Measurements from ENCODE around the gene IGBP1. TPM values are rescaled to one million over a fixed set of nuclear protein-coding genes. Genes with fewer than 3 reads are reported as not detected.

IGBP1 gene
- total and polyA plus RNA-seq, 12 donors, result 28.1 to 82.3 (median 62.1) TPM

GRCh38 chrX:70088751-70089150 is 44.5 kb upstream of the IGBP1 start:
- intact Hi-C loops (cut with DNase I), result no loop called here
- Histone ChIP-seq H3K27ac (no peak overlapping the region), H3K4me1 (replicated peaks in 1 of 2) (no peaks in the 10 kb centered on the region), H3K9me3 (replicated peaks in 1 of 3) (no peaks in the 10 kb centered on the region), H3K36me3 (replicated peaks in 1 of 2) (no peaks in the 10 kb centered on the region), H3K4me3 (no peak overlapping the region), H3K27me3 (peaks cover 4% of the 10 kb centered on the region)
- TF ChIP-seq, protein P1, sequence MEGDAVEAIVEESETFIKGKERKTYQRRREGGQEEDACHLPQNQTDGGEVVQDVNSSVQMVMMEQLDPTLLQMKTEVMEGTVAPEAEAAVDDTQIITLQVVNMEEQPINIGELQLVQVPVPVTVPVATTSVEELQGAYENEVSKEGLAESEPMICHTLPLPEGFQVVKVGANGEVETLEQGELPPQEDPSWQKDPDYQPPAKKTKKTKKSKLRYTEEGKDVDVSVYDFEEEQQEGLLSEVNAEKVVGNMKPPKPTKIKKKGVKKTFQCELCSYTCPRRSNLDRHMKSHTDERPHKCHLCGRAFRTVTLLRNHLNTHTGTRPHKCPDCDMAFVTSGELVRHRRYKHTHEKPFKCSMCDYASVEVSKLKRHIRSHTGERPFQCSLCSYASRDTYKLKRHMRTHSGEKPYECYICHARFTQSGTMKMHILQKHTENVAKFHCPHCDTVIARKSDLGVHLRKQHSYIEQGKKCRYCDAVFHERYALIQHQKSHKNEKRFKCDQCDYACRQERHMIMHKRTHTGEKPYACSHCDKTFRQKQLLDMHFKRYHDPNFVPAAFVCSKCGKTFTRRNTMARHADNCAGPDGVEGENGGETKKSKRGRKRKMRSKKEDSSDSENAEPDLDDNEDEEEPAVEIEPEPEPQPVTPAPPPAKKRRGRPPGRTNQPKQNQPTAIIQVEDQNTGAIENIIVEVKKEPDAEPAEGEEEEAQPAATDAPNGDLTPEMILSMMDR (IDR thresholded peaks at IDR 0.05), result no peak
- no peak for TF ChIP-seq POLR2A (IDR thresholded peaks at IDR 0.05)
- DNase-seq, result no peak

DNA sequence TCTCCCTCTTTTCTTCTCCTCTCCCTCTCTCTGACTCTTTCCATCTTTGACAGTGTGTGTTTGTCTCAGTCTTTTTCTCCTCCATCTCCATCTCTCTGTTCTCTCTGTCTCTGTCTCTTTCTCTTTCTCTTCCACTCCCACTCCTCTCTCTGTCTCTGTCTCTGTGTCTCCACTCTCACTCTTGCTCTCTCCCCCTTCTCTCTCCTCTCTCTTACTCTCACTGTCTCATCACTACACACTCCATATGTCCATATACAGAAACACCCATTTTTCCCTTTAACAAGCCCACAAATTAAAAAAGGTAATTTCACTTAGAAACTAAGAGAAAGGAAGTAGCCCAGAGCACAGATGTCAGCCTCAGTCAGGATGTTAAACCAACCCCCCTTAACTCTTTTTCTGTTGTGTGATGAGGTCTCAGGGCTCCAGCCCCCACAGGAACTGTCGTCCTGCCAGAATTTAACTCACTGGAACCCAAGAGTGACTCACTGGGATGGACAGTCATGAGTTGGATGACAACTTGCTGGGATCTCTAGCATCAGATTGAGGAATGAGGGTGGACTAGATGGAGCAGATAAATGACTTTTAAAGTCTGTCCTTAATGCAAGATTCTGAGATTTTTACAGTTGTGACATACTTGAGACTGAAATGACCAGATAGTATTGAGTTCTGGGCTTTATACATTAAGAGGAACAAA is 43.5 kb upstream of the IGBP1 start:
- no peak for TF ChIP-seq POLR2A (IDR thresholded peaks at IDR 0.05)
- TF ChIP-seq, protein P1 (IDR thresholded peaks at IDR 0.05), result no peak
- Histone ChIP-seq H3K9me3 (replicated peaks in 1 of 3) (no peaks in the 10 kb centered on the region), H3K4me3 (no peak overlapping the region), H3K36me3 (replicated peaks in 1 of 2) (no peaks in the 10 kb centered on the region), H3K27me3 (peaks cover 4% of the 10 kb centered on the region), H3K4me1 (replicated peaks in 1 of 2) (no peaks in the 10 kb centered on the region), H3K27ac (no peak overlapping the region)
- peak in 1 of 7 donors; percentile 2 for DNase-seq
- intact Hi-C loops (cut with DNase I), result loop anchor here (10.0 kb wide), 2 partner anchors 55 to 585 kb away; partner anchors contain the start of gene NALF2 (in 1 of the 2)
- 29 to 41% (median 34%) methylated on average over 1 of the region's 1 CpG for WGBS, 4 donors

DNA sequence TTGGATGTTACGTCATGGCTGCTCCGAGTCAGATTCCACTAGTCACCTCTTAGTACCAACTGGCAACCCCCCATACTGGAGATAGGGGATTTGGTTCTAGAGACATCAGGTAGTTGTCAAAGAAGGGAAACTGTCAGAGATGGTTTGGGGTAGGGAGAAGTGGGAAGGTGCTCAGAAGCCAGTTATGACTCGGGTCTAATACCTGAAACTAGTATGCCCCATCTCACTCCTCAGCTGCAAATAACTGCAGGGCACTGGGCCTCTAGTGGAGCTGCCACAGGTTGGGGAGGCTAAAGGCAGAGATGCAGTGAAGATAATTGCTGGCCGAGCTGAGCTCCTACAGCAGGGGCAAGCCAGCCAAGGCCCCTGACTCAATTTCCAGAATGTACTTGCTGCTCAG is 41.0 kb upstream of the IGBP1 start:
- H3K4me3 ChIP-seq, result no peak overlapping the region
- 73 to 88% (median 86%) methylated on average over 3 to 4 of the region's 4 CpGs for WGBS, 4 donors
- intact Hi-C loops (cut with DNase I), result loop anchor here (10.0 kb wide), 2 partner anchors 57 to 587 kb away; partner anchors contain the start of gene NALF2 (in 1 of the 2)
- no peaks in the 10 kb centered on the region for H3K36me3 ChIP-seq (replicated peaks in 1 of 2)
- H3K4me1 ChIP-seq (replicated peaks in 1 of 2), result no peaks in the 10 kb centered on the region
- H3K27me3 ChIP-seq, result peaks cover 4% of the 10 kb centered on the region
- no peak for DNase-seq
- no peaks in the 10 kb centered on the region for H3K9me3 ChIP-seq (replicated peaks in 1 of 3)
- H3K27ac ChIP-seq, result no peak overlapping the region
- no peak for TF ChIP-seq POLR2A (IDR thresholded peaks at IDR 0.05)
- TF ChIP-seq, protein P1 (IDR thresholded peaks at IDR 0.05), result no peak

DNA sequence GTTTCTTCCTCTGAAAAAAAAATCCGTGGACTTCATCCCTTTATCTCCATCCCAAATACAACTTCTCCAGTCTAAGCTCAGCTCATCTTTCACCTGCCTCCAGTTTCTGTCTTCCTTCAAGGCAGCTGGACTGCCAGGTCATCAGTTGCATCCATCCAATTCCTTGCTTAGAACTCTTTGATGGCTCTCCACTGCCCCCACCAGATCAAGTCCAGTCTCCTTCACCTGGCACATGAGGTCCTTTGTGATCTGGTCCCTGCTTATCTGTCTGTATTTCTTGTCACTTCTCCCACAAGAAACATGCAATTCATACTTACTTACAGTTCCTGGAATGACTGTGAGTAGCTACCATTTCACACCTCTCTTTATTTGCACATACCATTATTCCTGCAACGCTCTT is 37.2 kb upstream of the IGBP1 start:
- Histone ChIP-seq H3K36me3 (replicated peaks in 1 of 2) (no peaks in the 10 kb centered on the region), H3K27ac (no peak overlapping the region), H3K4me1 (replicated peaks in 1 of 2) (no peaks in the 10 kb centered on the region), H3K9me3 (replicated peaks in 1 of 3) (no peaks in the 10 kb centered on the region), H3K4me3 (no peak overlapping the region), H3K27me3 (peaks cover 13% of the 10 kb centered on the region)
- intact Hi-C loops (cut with DNase I), result loop anchor here (5.0 to 10.0 kb wide), 3 partner anchors 61 to 604 kb away; partner anchors contain the start of gene NALF2 (in 1 of the 2)
- 53 to 72% (median 62%) methylated on average over 2 of the region's 2 CpGs for WGBS, 4 donors
- TF ChIP-seq, protein P1 (IDR thresholded peaks at IDR 0.05), result peak in 1 of 6 experiments; percentile 9
- no peak for TF ChIP-seq POLR2A (IDR thresholded peaks at IDR 0.05)
- peak in 2 of 7 donors; percentile 2 to 46 for DNase-seq
